NT2/D1 (cell line): ENCODE data around the gene SRP9.

Experiments
- YY1 ChIP-seq: IDR thresholded peaks from 2 replicates; pipeline ENCODE4 v1.6.1; 2011; ENCODE audit not compliant: insufficient read length, insufficient read depth
- ZNF274 ChIP-seq: IDR thresholded peaks from 2 replicates; pipeline ENCODE4 v1.6.1; 2011; ENCODE audit warnings: mild to moderate bottlenecking, low read depth, low read length

- no peak for TF ChIP-seq ZNF274
- no peak for TF ChIP-seq YY1
These were observed 15.2 kb upstream of the SRP9 start for GRCh38 chr1:225762444-225762843.
